Glutamatergic neuron (in vitro differentiated cells): Measurements from ENCODE around the gene SPTBN2. TPM values are rescaled to one million over a fixed set of nuclear protein-coding genes. Genes with fewer than 3 reads are reported as not detected.

ENCODE experiments used
- DNase-seq: peaks from one replicate; pipeline ENCODE4 v3.0.0; 2022
- H3K27ac Mint-ChIP-seq: one replicate; pipeline ENCODE4 v1.8.0; 2020; ENCODE audit warnings: mild to moderate bottlenecking, mixed read lengths, inconsistent platforms; ENCODE audit not compliant: unreplicated experiment
- H3K27me3 Mint-ChIP-seq: one replicate; pipeline ENCODE4 v1.8.0; 2020; ENCODE audit warnings: mild to moderate bottlenecking, moderate library complexity, mixed read lengths, inconsistent platforms; ENCODE audit not compliant: unreplicated experiment
- H3K36me3 Mint-ChIP-seq: one replicate; pipeline ENCODE4 v1.8.0; 2020; ENCODE audit warnings: mild to moderate bottlenecking, mixed read lengths, inconsistent platforms; ENCODE audit not compliant: unreplicated experiment
- H3K4me1 Mint-ChIP-seq: one replicate; pipeline ENCODE4 v1.8.0; 2020; ENCODE audit warnings: mild to moderate bottlenecking, low read depth, mixed read lengths, inconsistent platforms; ENCODE audit not compliant: unreplicated experiment
- H3K4me3 Mint-ChIP-seq: one replicate; pipeline ENCODE4 v1.8.0; 2020; ENCODE audit warnings: mild to moderate bottlenecking, mixed read lengths, inconsistent platforms; ENCODE audit not compliant: unreplicated experiment
- H3K9me3 Mint-ChIP-seq: one replicate; pipeline ENCODE4 v1.8.0; 2020; ENCODE audit warnings: mild to moderate bottlenecking, moderate library complexity, mixed read lengths, inconsistent platforms; ENCODE audit not compliant: unreplicated experiment
- CTCF ChIP-seq: fragments of 200-600 bp; sonication (generic); IDR thresholded peaks from one replicate; pipeline ENCODE4 v1.5.0; 2021; ENCODE audit not compliant: partially characterized antibody, unreplicated experiment
- total RNA-seq: library from RNA; stranded (reverse); fragmentation: NEBNext Ultra II Directional; extraction: Animal tissue kit (Norgen Biotek cat#: 25700); gene quantifications from one replicate; pipeline ENCODE4 v1.2.1, GENCODE V29; 2021; ENCODE audit not compliant: unreplicated experiment

SPTBN2 gene
- total RNA-seq, 1 donor from 2014 or later = 371 TPM

- H3K36me3 Mint-ChIP-seq = no peaks in the 10 kb centered on the region
- peaks cover 11% of the 10 kb centered on the region for H3K27me3 Mint-ChIP-seq
- H3K27ac Mint-ChIP-seq = peak overlapping the region; percentile 68
- no peak for TF ChIP-seq CTCF
- H3K4me1 Mint-ChIP-seq = peaks cover 24% of the 10 kb centered on the region
- no peak overlapping the region for H3K4me3 Mint-ChIP-seq
- no peak for DNase-seq
- H3K9me3 Mint-ChIP-seq = peaks cover 7% of the 10 kb centered on the region
These were observed 92.6 kb downstream of the SPTBN2 start for GRCh38 chr11:66636411-66636810.

Other genes starting within 250 kb of the SPTBN2 start
- gene DPP3, start 248.8 kb downstream of the SPTBN2 start, total RNA-seq = 72.0 TPM
- 37.3 TPM for gene BBS1, start 218.6 kb downstream of the SPTBN2 start, total RNA-seq
- 11.5 TPM for gene ZDHHC24, start 183.2 kb downstream of the SPTBN2 start, total RNA-seq
- gene ACTN3, start 182.3 kb downstream of the SPTBN2 start, total RNA-seq = 2.0 TPM
- gene CTSF, start 160.6 kb downstream of the SPTBN2 start, total RNA-seq = 31.1 TPM
- gene CCDC87, start 136.2 kb downstream of the SPTBN2 start, total RNA-seq = 0.51 TPM
- gene CCS, start 136.0 kb downstream of the SPTBN2 start, total RNA-seq = 65.1 TPM
- gene RBM14, start 112.6 kb downstream of the SPTBN2 start, total RNA-seq = 89.2 TPM
- gene RBM4, start 90.5 kb downstream of the SPTBN2 start, total RNA-seq = 244 TPM
- gene RBM4B, start 51.3 kb downstream of the SPTBN2 start, total RNA-seq = 61.2 TPM
- 30.6 TPM for gene RCE1, start 114.2 kb upstream of the SPTBN2 start, total RNA-seq
- 67.1 TPM for gene LRFN4, start 127.8 kb upstream of the SPTBN2 start, total RNA-seq
- gene PC, start 229.2 kb upstream of the SPTBN2 start, total RNA-seq = 47.4 TPM
- gene C11orf86, start 246.1 kb upstream of the SPTBN2 start, total RNA-seq = not detected